ENCODE measurements around the gene MT1M. TPM values are rescaled to one million over a fixed set of nuclear protein-coding genes. Genes with fewer than 3 reads are reported as not detected.
A peak's percentile ranks its signal among the peaks of the same experiment; 100 is the strongest.

MT1M gene
- total and polyA plus RNA-seq, 10 of the 15 experiments (the other 5 are each of a cell fraction or from before 2014, with no cell fraction given) = not detected

DNA sequence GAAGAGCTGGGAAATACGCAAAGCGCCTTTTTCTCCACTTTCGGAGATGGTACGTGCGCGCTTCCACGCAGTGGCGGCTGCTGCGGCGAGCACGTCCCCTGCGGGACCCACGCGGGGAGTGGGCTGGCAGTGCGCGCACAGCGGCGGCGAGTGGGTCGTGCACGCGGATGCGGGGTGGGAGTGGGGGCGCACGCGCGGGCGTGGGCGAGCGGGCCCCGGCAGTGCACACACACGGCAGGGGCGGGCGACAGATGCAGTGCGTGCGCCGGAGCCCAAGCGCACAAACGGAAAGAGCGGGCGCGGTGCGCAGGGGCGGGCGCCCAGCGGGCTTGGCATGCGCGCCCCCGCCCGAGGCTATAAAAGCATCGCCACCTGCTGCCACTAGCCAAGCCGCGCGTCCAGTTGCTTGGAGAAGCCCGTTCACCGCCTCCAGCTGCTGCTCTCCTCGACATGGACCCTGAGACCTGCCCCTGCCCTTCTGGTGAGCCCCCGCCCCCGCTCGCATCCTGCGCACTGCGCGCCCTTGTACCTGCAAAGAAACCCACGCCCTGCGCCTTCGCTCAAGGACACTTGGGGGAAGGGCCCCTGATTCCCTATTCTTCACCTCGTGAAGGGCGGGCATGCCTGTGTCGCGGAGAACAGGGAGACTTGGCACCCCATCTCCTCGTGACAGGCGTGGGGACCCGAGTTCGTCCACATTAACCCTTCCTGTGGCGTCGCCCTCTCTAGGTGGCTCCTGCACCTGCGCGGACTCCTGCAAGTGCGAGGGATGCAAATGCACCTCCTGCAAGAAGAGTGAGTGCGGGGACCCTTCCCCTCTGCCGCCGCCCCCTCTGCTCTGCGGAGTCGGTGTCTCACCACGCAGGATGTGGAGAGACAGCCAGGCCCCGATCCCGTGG lies 43.1 kb upstream of the MT1M start, which contains the start of gene MT3:
Gene MT3 (plus strand): TSS at position 388 of the 899 bp plus-strand sequence. CDS start 63 bp downstream, at position 451.
- Histone ChIP-seq H4K20me1 (ENCODE audit: control insufficient read depth, insufficient read depth) (no peaks in the 10 kb centered on the region), H2AFZ (ENCODE audit: control insufficient read depth, low read depth, low read length) (no peak within 1 kb of the TSS), H3K4me2 (ENCODE audit: control insufficient read depth, insufficient read depth) (no peak within 1 kb of the TSS), H3K4me1 (ENCODE audit: control insufficient read depth, insufficient read depth, low read length) (no peaks in the 10 kb centered on the region; the same call in 1 of the 2 replicates), H3K36me3 (ENCODE audit: control insufficient read depth in 2 of 2, insufficient read depth in 2 of 2, low read length in 1 of 2) (no peaks in the 10 kb centered on the region), H3K79me2 (ENCODE audit: control insufficient read depth, insufficient read depth, low read length) (no peaks in the 10 kb centered on the region), H3K9ac (ENCODE audit: control insufficient read depth, insufficient read depth, low read length) (no peak within 1 kb of the TSS), H3K27ac (ENCODE audit: control insufficient read depth, insufficient read depth) (no peak within 1 kb of the TSS), H3K27me3 (replicated peaks in 1 of 2; ENCODE audit: control insufficient read depth in 2 of 2, insufficient read depth in 2 of 2, low read length in 1 of 2) (peaks cover 9 to 13% of the 10 kb centered on the region in 2 experiments), H3K4me3 (no peak within 1 kb of the TSS), H3K9me3 (replicated peaks; ENCODE audit: control insufficient read depth, insufficient read depth, low read length) (peaks cover 3% of the 10 kb centered on the region; the same call in 2 of the 3 replicates)
- peak; percentile 60 for ATAC-seq
- WGBS (ENCODE audit: insufficient coverage, insufficient replicate concordance, low lambda C conversion rate, missing lambda C conversion rate) = 19% methylated on average over 57 of the region's 87 CpGs
- intact Hi-C loops (cut with micrococcal nuclease; ENCODE audit: unreplicated experiment) = no loop called here
- no peak for FAIRE-seq
- CTCF ChIA-PET = no interaction called here
- SMC1A ChIA-PET (ENCODE audit: uncharacterized antibody, unreplicated experiment) = interaction anchor here (1.0 kb wide), 1 partner anchor 17 kb away, joined by 3 read pairs; no protein-coding TSS in a partner anchor
- peak; percentile 81 for TF ChIP-seq HDAC6 (IDR thresholded peaks at IDR 0.05; ENCODE audit: unreplicated experiment)
- no peak for TF ChIP-seq NFYB (IDR thresholded peaks at IDR 0.05; ENCODE audit: insufficient read depth, low read depth, low read length)
- TF ChIP-seq MEF2B (IDR thresholded peaks at IDR 0.05; ENCODE audit: partially characterized antibody, poor library complexity, severe bottlenecking) = no peak
- BruUV-seq (replicated peaks) = no TSS peak
- POLR2A ChIA-PET = no interaction called here
- in situ Hi-C loops (cut with MboI) = no loop called here
- DNase-seq (ENCODE audit: low read depth, low spot score) = no peak
- RAD21 ChIA-PET (ENCODE audit: unreplicated experiment) = no interaction called here

DNA sequence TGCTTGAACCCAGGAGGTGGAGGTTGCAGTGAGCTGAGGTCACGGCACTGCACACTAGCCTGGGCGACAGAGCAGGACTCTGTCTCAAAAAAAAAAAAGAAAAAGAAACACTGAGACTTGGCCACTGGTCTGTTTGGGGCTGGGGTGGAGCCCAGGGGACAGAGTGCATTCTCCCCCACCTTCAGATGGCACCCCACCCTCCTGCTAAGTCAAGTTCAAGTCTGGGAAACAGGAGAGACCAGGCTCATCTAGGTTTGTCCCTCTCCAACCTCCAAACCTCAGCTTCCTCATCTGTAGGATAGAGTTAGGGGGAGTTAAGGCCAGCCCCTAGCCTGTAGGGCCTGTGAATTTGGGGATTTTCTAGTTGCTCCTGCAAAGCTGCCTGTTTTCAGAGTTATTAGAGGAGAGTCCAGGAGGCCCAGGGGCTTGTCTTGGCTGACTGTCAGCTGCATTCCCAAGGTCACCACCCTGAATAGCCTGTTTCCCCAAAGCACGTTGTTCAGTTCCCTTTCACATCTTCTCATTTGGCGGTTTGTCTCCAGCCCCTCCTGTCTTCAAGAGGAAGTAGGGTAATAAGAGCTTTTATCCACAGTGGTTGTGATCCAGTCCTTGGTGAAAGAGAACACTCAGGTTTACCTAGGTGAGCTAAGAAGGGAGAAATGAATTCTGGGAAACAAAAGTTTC lies 40.9 kb upstream of the MT1M start:
- ChIA-PET RAD21 (ENCODE audit: unreplicated experiment) (interaction anchor here (1.0 to 2.0 kb wide), 4 partner anchors 9 to 117 kb away, joined by 3 to 5 read pairs (median 4); no protein-coding TSS in a partner anchor), SMC1A (ENCODE audit: uncharacterized antibody, unreplicated experiment) (interaction anchor here (0.7 to 1.8 kb wide), 5 partner anchors 9 to 117 kb away, joined by 3 to 5 read pairs (median 4); no protein-coding TSS in a partner anchor), CTCF (interaction anchor here (0.8 to 1.6 kb wide), 6 partner anchors 9 to 111 kb away, joined by 3 to 8 read pairs (median 4); no protein-coding TSS in a partner anchor), POLR2A (no interaction called here)
- Histone ChIP-seq H2AFZ (ENCODE audit: control insufficient read depth, low read depth, low read length) (no peak overlapping the region), H3K4me1 (ENCODE audit: control insufficient read depth, insufficient read depth, low read length) (no peaks in the 10 kb centered on the region; the same call in 1 of the 2 replicates), H3K36me3 (ENCODE audit: control insufficient read depth in 2 of 2, insufficient read depth in 2 of 2, low read length in 1 of 2) (no peaks in the 10 kb centered on the region), H3K9ac (ENCODE audit: control insufficient read depth, insufficient read depth, low read length) (no peak overlapping the region), H3K27me3 (replicated peaks in 1 of 2; ENCODE audit: control insufficient read depth in 2 of 2, insufficient read depth in 2 of 2, low read length in 1 of 2) (peaks cover 9 to 13% of the 10 kb centered on the region in 2 experiments), H3K9me3 (replicated peaks; ENCODE audit: control insufficient read depth, insufficient read depth, low read length) (peaks cover 3% of the 10 kb centered on the region; the same call in 2 of the 3 replicates), H3K4me2 (ENCODE audit: control insufficient read depth, insufficient read depth) (no peak overlapping the region), H3K27ac (ENCODE audit: control insufficient read depth, insufficient read depth) (no peak overlapping the region), H3K4me3 (no peak overlapping the region), H3K79me2 (ENCODE audit: control insufficient read depth, insufficient read depth, low read length) (no peaks in the 10 kb centered on the region), H4K20me1 (ENCODE audit: control insufficient read depth, insufficient read depth) (no peaks in the 10 kb centered on the region)
- no TSS peak for BruUV-seq (replicated peaks)
- FAIRE-seq (no peak), ATAC-seq (no peak), DNase-seq (ENCODE audit: low read depth, low spot score) (no peak)
- intact Hi-C loops (cut with micrococcal nuclease; ENCODE audit: unreplicated experiment) (no loop called here), in situ Hi-C loops (cut with MboI) (no loop called here)
- no peak for TF ChIP-seq EGR1 (IDR thresholded peaks at IDR 0.05; ENCODE audit: borderline replicate concordance in 1 of 2, low read depth in 2 of 2, low read length in 2 of 2)
- no peak for TF ChIP-seq HDAC6 (IDR thresholded peaks at IDR 0.05; ENCODE audit: unreplicated experiment)
- TF ChIP-seq POLR2AphosphoS5 (IDR thresholded peaks at IDR 0.05; ENCODE audit: low read length) = no peak
- TF ChIP-seq, protein P1, sequence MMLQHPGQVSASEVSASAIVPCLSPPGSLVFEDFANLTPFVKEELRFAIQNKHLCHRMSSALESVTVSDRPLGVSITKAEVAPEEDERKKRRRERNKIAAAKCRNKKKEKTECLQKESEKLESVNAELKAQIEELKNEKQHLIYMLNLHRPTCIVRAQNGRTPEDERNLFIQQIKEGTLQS (IDR thresholded peaks at IDR 0.05; ENCODE audit: borderline replicate concordance, extremely low read depth, low read depth, low read length) = no peak
- TF ChIP-seq ATF7 (IDR thresholded peaks at IDR 0.05; ENCODE audit: low read depth) = no peak
- no peak for TF ChIP-seq SMAD1 (IDR thresholded peaks at IDR 0.05; ENCODE audit: low read depth, partially characterized antibody)
- no peak for TF ChIP-seq SUPT20H (IDR thresholded peaks at IDR 0.05; ENCODE audit: borderline replicate concordance, control insufficient read depth, low read depth, low read length)
- no peak for TF ChIP-seq ZBED1 (IDR thresholded peaks at IDR 0.05; ENCODE audit: borderline replicate concordance)
- 41% methylated on average over 4 of the region's 4 CpGs for whole genome bisulfite sequencing (ENCODE audit: insufficient coverage, insufficient replicate concordance, low lambda C conversion rate, missing lambda C conversion rate)
